SJSA1 (cell line): ENCODE data around the gene RAD51. TPM values are rescaled to one million over a fixed set of nuclear protein-coding genes. Genes with fewer than 3 reads are reported as not detected.

Experiments used
- DNase-seq, 2 experiments: peaks; one replicate each; pipeline ENCODE4 v3.0.0-alpha.2; 2015 to 2020; ENCODE audit warnings: low spot score in 2 of 2, low read depth in 1 of 2
- H3K27ac ChIP-seq: fragments of 250-450 bp; sonication (Bioruptor Pico); 2 replicates; pipeline ENCODE4 v1.5.1; 2020; ENCODE audit warnings: mild to moderate bottlenecking, moderate library complexity
- H3K27me3 ChIP-seq: fragments of 250-450 bp; sonication (Bioruptor Pico); replicated peaks from 2 replicates; pipeline ENCODE4 v1.5.1; 2020; ENCODE audit warnings: mild to moderate bottlenecking, moderate library complexity
- H3K36me3 ChIP-seq: fragments of 250-450 bp; sonication (Bioruptor Pico); 2 replicates; pipeline ENCODE4 v1.5.1; 2020; ENCODE audit warnings: mild to moderate bottlenecking
- H3K4me1 ChIP-seq: fragments of 250-450 bp; sonication (Bioruptor Pico); replicated peaks from 2 replicates; pipeline ENCODE4 v1.6.1; 2021; ENCODE audit warnings: mild to moderate bottlenecking
- H3K4me3 ChIP-seq: fragments of 250-450 bp; sonication (Bioruptor Pico); 2 replicates; pipeline ENCODE4 v1.5.1; 2020; ENCODE audit warnings: mild to moderate bottlenecking
- H3K9me3 ChIP-seq: fragments of 250-450 bp; sonication (Bioruptor Pico); replicated peaks from 2 replicates; pipeline ENCODE4 v1.5.1; 2020; ENCODE audit warnings: mild to moderate bottlenecking
- total RNA-seq: library from RNA; depleted of rRNA; stranded (reverse); fragments of >200 nt; shearing (Covaris generic); gene quantifications from 2 replicates; pipeline ENCODE4 v1.2.3, GENCODE V29; 2014

RAD51 gene
- total RNA-seq, 1 experiment from 2014 or later, result 32.3 TPM

- H3K27ac ChIP-seq, result peak overlapping the region; percentile 88
- no peaks in the 10 kb centered on the region for H3K9me3 ChIP-seq
- no peaks in the 10 kb centered on the region for H3K27me3 ChIP-seq
- peaks cover 30% of the 10 kb centered on the region for H3K36me3 ChIP-seq
- H3K4me1 ChIP-seq, result peaks cover 11% of the 10 kb centered on the region
- DNase-seq, result no peak
- peak overlapping the region; percentile 88 for H3K4me3 ChIP-seq
Measured at GRCh38 chr15:40693904-40694687, 878 bp upstream of the RAD51 start.

GRCh38 chr15:40695469-40695890 is 506 bp downstream of the RAD51 start:
- Histone ChIP-seq H3K27ac (peak overlapping the region; percentile 88), H3K36me3 (peaks cover 44% of the 10 kb centered on the region), H3K4me3 (peak overlapping the region; percentile 88), H3K9me3 (no peaks in the 10 kb centered on the region), H3K27me3 (no peaks in the 10 kb centered on the region), H3K4me1 (peaks cover 11% of the 10 kb centered on the region)
- DNase-seq, result peak in 1 of 2 experiments; percentile 62

DNA sequence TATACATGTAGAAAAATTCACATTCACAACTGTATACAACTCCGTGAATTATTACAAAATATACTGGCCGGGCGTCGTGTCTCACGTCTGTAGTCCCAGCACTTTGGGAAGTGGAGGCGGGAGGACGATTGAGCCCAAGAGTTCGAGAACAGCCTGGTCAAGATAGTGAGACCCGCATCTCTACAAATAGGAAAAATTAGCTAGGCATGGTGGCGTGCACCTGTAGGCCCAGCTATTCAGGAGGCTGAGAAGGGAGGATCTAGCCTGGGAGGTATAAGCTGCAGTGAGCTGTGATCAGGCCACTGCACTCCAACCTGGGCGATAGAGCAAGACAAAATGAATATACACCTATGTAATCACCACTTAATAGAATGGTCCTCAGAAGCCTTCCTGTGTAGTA is 1.3 kb downstream of the RAD51 start:
- no peak overlapping the region for H3K27ac ChIP-seq
- no peaks in the 10 kb centered on the region for H3K27me3 ChIP-seq
- DNase-seq, result no peak
- peak overlapping the region; percentile 88 for H3K4me3 ChIP-seq
- H3K4me1 ChIP-seq, result peaks cover 11% of the 10 kb centered on the region
- no peaks in the 10 kb centered on the region for H3K9me3 ChIP-seq
- peaks cover 49% of the 10 kb centered on the region for H3K36me3 ChIP-seq

- Histone ChIP-seq H3K27ac (no peak overlapping the region), H3K4me1 (peaks cover 11% of the 10 kb centered on the region), H3K36me3 (peaks cover 61% of the 10 kb centered on the region), H3K27me3 (no peaks in the 10 kb centered on the region), H3K4me3 (no peak overlapping the region), H3K9me3 (no peaks in the 10 kb centered on the region)
- no peak for DNase-seq
Measured at GRCh38 chr15:40697916-40698315, 2.9 kb downstream of the RAD51 start.

GRCh38 chr15:40702077-40702476 is 7.1 kb downstream of the RAD51 start:
- no peaks in the 10 kb centered on the region for H3K9me3 ChIP-seq
- H3K36me3 ChIP-seq, result peaks cover 71% of the 10 kb centered on the region
- H3K4me3 ChIP-seq, result no peak overlapping the region
- no peak for DNase-seq
- H3K27me3 ChIP-seq, result no peaks in the 10 kb centered on the region
- no peaks in the 10 kb centered on the region for H3K4me1 ChIP-seq
- H3K27ac ChIP-seq, result no peak overlapping the region

DNA sequence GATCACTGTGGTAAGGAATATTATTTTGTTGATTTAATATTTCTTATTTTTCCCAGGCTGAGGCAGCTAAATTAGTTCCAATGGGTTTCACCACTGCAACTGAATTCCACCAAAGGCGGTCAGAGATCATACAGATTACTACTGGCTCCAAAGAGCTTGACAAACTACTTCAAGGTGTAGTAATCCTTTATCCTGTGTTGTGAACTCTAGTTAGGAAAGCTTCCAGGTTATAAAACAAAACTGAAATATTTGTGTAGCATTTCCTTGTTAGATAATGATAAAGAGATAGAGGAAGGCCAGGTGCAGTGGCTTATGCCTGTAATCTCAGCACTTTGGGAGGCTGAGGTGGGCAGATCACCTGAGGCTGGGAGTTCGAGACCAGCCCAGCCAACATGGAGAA is 11.1 kb downstream of the RAD51 start:
- no peaks in the 10 kb centered on the region for H3K9me3 ChIP-seq
- no peak for DNase-seq
- H3K4me1 ChIP-seq, result no peaks in the 10 kb centered on the region
- no peaks in the 10 kb centered on the region for H3K27me3 ChIP-seq
- no peak overlapping the region for H3K4me3 ChIP-seq
- H3K27ac ChIP-seq, result no peak overlapping the region
- H3K36me3 ChIP-seq, result peaks cover 68% of the 10 kb centered on the region

DNA sequence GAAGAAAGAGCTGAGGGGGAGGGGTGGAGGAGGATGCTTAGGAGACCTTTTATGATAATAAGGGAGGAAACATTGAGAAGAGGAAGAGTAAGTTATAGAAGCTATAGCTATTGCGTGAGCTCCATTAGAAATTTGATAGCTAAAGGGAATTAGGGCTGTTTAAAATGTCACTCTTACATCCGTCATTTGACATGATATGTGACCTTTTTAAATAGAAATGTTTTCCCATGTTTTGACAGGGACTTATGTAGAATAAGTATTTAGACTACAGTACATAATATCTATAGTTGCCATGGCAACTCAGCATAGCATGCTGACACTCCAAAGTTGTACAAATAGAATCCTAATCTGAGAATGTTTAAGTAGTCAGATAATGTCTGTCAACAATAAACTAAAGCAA is 19.2 kb downstream of the RAD51 start:
- Histone ChIP-seq H3K4me3 (no peak overlapping the region), H3K4me1 (no peaks in the 10 kb centered on the region), H3K36me3 (peaks cover 73% of the 10 kb centered on the region), H3K9me3 (no peaks in the 10 kb centered on the region), H3K27me3 (no peaks in the 10 kb centered on the region), H3K27ac (no peak overlapping the region)
- no peak for DNase-seq

- Histone ChIP-seq H3K27ac (no peak overlapping the region), H3K4me1 (no peaks in the 10 kb centered on the region), H3K4me3 (no peak overlapping the region), H3K9me3 (no peaks in the 10 kb centered on the region), H3K27me3 (no peaks in the 10 kb centered on the region), H3K36me3 (peaks cover 75% of the 10 kb centered on the region)
- no peak for DNase-seq
Measured at GRCh38 chr15:40716165-40716564, 21.2 kb downstream of the RAD51 start.

DNA sequence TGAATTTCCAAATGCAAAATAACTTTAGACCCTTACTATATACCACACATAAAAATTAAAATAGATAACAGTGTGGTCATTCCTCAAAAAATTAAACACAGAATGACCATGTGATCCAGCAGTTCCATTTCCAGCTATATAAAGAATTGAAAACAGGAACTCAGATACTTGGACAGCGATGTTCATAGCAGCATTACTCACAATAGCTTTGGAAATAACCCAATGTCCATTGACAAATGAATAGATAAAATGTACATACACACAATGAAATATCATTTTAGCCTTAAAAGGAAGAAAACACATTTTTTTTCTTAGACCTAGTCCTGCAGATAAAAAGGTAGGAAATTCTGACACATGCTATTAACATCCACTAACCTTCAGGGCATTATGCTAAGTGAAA is 26.7 kb downstream of the RAD51 start:
- Histone ChIP-seq H3K9me3 (no peaks in the 10 kb centered on the region), H3K27ac (no peak overlapping the region), H3K4me3 (no peak overlapping the region), H3K36me3 (peaks cover 63% of the 10 kb centered on the region), H3K4me1 (no peaks in the 10 kb centered on the region), H3K27me3 (no peaks in the 10 kb centered on the region)
- DNase-seq, result no peak

DNA sequence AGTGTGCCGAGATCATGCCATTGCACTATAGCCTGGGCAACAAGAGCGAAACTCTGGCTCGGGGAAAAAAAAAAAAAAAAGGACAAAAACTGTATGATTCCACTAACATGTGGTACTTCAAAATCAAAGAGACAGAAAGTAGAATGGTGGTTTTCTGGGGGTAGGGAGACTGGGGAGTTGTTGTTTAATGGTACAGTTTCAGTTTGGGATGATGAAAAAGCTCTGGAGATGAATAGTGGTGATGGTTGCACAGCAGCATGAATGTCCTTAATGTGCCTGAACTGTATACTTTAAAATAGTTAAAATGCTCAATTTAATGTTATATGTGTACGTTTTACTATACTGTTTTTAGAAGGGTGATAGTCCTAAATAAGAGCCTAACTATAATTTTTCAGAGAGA is 27.4 kb downstream of the RAD51 start:
- no peak for DNase-seq
- Histone ChIP-seq H3K36me3 (peaks cover 58% of the 10 kb centered on the region), H3K27me3 (no peaks in the 10 kb centered on the region)

DNA sequence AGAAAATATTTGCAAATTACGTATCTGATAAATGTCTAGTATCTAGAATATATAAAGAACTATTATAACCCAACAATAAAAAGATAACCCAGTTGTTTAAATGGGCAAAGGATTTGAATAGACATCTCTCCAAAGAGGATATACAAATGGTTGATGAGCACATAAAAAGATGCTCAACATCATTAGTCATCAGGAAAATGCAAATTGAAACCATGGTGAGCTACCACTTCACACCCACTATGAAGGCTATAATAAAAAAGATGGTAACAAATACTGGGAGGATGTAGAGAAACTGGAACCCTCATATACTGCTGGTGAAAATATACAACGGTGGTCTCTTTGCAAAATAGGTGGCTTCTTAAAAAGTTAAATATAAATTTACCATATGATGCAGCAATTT is 28.0 kb downstream of the RAD51 start:
- Histone ChIP-seq H3K27me3 (no peaks in the 10 kb centered on the region), H3K36me3 (peaks cover 54% of the 10 kb centered on the region), H3K4me3 (no peak overlapping the region), H3K27ac (no peak overlapping the region), H3K4me1 (no peaks in the 10 kb centered on the region), H3K9me3 (no peaks in the 10 kb centered on the region)
- DNase-seq, result no peak

More for the DNA sequence above, 27.4 kb downstream of the RAD51 start:
- H3K4me1 ChIP-seq, result no peaks in the 10 kb centered on the region
- H3K9me3 ChIP-seq, result no peaks in the 10 kb centered on the region
- H3K4me3 ChIP-seq, result no peak overlapping the region
- H3K27ac ChIP-seq, result no peak overlapping the region

DNA sequence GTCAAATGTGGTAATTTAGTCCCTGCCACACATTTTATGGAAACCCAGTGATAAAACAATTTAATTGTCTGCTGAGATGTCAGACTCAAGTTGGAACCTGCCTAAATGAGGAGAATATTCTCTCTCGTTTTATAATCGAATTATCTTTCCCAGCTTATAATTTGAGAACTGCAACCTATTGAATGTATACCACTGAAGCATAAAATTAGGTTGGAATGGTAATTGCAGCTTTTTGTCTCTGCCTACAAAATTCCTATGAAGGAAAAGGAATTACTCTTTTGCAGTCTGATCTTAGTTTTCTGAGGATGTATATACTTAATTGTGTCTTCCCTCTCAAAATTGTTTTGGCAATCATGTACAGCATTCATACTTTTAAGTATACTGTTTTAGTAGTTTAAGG is 28.9 kb downstream of the RAD51 start:
- H3K4me3 ChIP-seq, result no peak overlapping the region
- no peak for DNase-seq
- H3K9me3 ChIP-seq, result no peaks in the 10 kb centered on the region
- H3K27ac ChIP-seq, result no peak overlapping the region
- no peaks in the 10 kb centered on the region for H3K27me3 ChIP-seq
- H3K36me3 ChIP-seq, result peaks cover 56% of the 10 kb centered on the region
- no peaks in the 10 kb centered on the region for H3K4me1 ChIP-seq

DNA sequence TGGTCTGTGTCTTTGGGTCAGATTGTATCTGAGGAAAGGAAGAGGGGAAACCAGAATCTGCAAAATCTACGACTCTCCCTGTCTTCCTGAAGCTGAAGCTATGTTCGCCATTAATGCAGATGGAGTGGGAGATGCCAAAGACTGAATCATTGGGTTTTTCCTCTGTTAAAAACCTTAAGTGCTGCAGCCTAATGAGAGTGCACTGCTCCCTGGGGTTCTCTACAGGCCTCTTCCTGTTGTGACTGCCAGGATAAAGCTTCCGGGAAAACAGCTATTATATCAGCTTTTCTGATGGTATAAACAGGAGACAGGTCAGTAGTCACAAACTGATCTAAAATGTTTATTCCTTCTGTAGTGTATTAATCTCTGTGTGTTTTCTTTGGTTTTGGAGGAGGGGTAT is 36.1 kb downstream of the RAD51 start:
- Histone ChIP-seq H3K4me1 (no peaks in the 10 kb centered on the region), H3K27ac (no peak overlapping the region), H3K36me3 (peaks cover 77% of the 10 kb centered on the region), H3K27me3 (no peaks in the 10 kb centered on the region), H3K4me3 (no peak overlapping the region), H3K9me3 (no peaks in the 10 kb centered on the region)
- DNase-seq, result no peak

DNA sequence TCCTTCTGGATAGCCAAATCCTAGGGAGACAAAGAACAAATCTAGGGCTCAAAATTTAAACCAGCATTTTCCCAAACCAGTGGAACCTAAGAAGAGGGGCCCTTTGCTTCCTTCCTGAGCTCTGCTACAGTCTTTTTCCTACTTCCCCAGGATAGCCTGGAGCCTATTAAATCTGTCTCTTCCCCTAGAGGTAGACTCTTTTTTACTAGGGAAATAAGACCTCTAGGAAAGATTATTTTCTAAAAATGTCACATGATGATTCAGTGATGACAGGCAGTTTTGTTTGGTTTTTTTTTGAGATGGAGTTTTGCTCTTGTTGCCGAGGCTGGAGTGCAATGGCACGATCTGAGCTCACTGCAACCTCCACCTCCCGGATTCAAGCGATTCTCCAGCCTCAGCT is 41.6 kb downstream of the RAD51 start:
- DNase-seq, result no peak
- H3K4me1 ChIP-seq, result no peaks in the 10 kb centered on the region
- H3K27ac ChIP-seq, result no peak overlapping the region
- no peaks in the 10 kb centered on the region for H3K9me3 ChIP-seq
- no peaks in the 10 kb centered on the region for H3K27me3 ChIP-seq
- H3K36me3 ChIP-seq, result peaks cover 98% of the 10 kb centered on the region
- H3K4me3 ChIP-seq, result no peak overlapping the region

- Histone ChIP-seq H3K27ac (no peak overlapping the region), H3K27me3 (no peaks in the 10 kb centered on the region), H3K4me1 (no peaks in the 10 kb centered on the region), H3K36me3 (peaks cover 98% of the 10 kb centered on the region), H3K9me3 (no peaks in the 10 kb centered on the region), H3K4me3 (no peak overlapping the region)
- DNase-seq, result no peak
Measured at GRCh38 chr15:40737048-40737447, 42.1 kb downstream of the RAD51 start.
